Jurkat, Clone E6-1 (cell line): ENCODE results near the gene GBP1.
"Not testable (repeated sequence)": the region's sequence is repeated elsewhere in the genome, so short reads cannot be mapped to it uniquely, and the experiment has no call there.

Experiments
- DNase-seq: peaks from one replicate; pipeline ENCODE4 v3.0.0-alpha.2; 2011; ENCODE audit warnings: low read depth, low spot score
- H3K4me3 ChIP-seq: 2 replicates; pipeline ENCODE4 v1.5.1; 2011; ENCODE audit warnings: mild to moderate bottlenecking, low read length, control low read depth, moderate library complexity

The GBP1 gene

GRCh38 chr1:89063094-89063493, 1.9 kb downstream of the GBP1 start:
- no peak for DNase-seq
- no peak overlapping the region for H3K4me3 ChIP-seq

- no peak for DNase-seq
- H3K4me3 ChIP-seq = no peak overlapping the region
Measured at GRCh38 chr1:89060091-89060490, 4.9 kb downstream of the GBP1 start.

- no peak overlapping the region for H3K4me3 ChIP-seq
- no peak for DNase-seq
Measured at GRCh38 chr1:89051955-89052312, 13.1 kb downstream of the GBP1 start.

- DNase-seq = no peak
- H3K4me3 ChIP-seq = no peak overlapping the region
Measured at GRCh38 chr1:89051300-89051954, 13.6 kb downstream of the GBP1 start.

- no peak overlapping the region for H3K4me3 ChIP-seq
- DNase-seq = no peak
Measured at GRCh38 chr1:89050649-89051033, 14.4 kb downstream of the GBP1 start.

- DNase-seq, H3K4me3 ChIP-seq: not testable (repeated sequence)
Measured at GRCh38 chr1:89049901-89050648, 14.9 kb downstream of the GBP1 start.

- not testable (repeated sequence) for H3K4me3 ChIP-seq, DNase-seq
Measured at GRCh38 chr1:89049187-89049586, 15.8 kb downstream of the GBP1 start.

GRCh38 chr1:89047734-89048133, 17.3 kb downstream of the GBP1 start:
- no peak overlapping the region for H3K4me3 ChIP-seq
- DNase-seq = no peak

GRCh38 chr1:89046318-89047183, 18.5 kb downstream of the GBP1 start:
- H3K4me3 ChIP-seq, DNase-seq: not testable (repeated sequence)

- DNase-seq = no peak
- H3K4me3 ChIP-seq = no peak overlapping the region
Measured at GRCh38 chr1:89044970-89045721, 19.9 kb downstream of the GBP1 start.

GRCh38 chr1:89043940-89044339, 21.1 kb downstream of the GBP1 start:
- no peak overlapping the region for H3K4me3 ChIP-seq
- no peak for DNase-seq

- no peak for DNase-seq
- H3K4me3 ChIP-seq = no peak overlapping the region
Measured at GRCh38 chr1:89042491-89042890, 22.5 kb downstream of the GBP1 start.

- H3K4me3 ChIP-seq = no peak overlapping the region
- DNase-seq = no peak
Measured at GRCh38 chr1:89041721-89042120, 23.3 kb downstream of the GBP1 start.

- no peak for DNase-seq
- no peak overlapping the region for H3K4me3 ChIP-seq
Measured at GRCh38 chr1:89041119-89041641, 23.8 kb downstream of the GBP1 start.

- H3K4me3 ChIP-seq = no peak overlapping the region
- DNase-seq = no peak
Measured at GRCh38 chr1:89040315-89040626, 24.7 kb downstream of the GBP1 start.

GRCh38 chr1:89037186-89037585, 27.8 kb downstream of the GBP1 start:
- DNase-seq = no peak
- H3K4me3 ChIP-seq = no peak overlapping the region

GRCh38 chr1:89035080-89035479, 29.9 kb downstream of the GBP1 start:
- no peak overlapping the region for H3K4me3 ChIP-seq
- no peak for DNase-seq

- not testable (repeated sequence) for H3K4me3 ChIP-seq, DNase-seq
Measured at GRCh38 chr1:89034004-89034403, 31.0 kb downstream of the GBP1 start.

- not testable (repeated sequence) for H3K4me3 ChIP-seq
- DNase-seq = peak; percentile 31
Measured at GRCh38 chr1:89029051-89029450, 36.0 kb downstream of the GBP1 start.
